Astrocyte of the hippocampus (primary cell): Measurements from ENCODE around the gene GMCL1.
"Not testable (repeated sequence)": the region's sequence is repeated elsewhere in the genome, so short reads cannot be mapped to it uniquely, and the experiment has no call there.

Experiments used
- DNase-seq: peaks from one replicate; pipeline ENCODE4 v3.0.0; 2011; ENCODE audit warnings: low read depth, low spot score

GMCL1 gene

DNA sequence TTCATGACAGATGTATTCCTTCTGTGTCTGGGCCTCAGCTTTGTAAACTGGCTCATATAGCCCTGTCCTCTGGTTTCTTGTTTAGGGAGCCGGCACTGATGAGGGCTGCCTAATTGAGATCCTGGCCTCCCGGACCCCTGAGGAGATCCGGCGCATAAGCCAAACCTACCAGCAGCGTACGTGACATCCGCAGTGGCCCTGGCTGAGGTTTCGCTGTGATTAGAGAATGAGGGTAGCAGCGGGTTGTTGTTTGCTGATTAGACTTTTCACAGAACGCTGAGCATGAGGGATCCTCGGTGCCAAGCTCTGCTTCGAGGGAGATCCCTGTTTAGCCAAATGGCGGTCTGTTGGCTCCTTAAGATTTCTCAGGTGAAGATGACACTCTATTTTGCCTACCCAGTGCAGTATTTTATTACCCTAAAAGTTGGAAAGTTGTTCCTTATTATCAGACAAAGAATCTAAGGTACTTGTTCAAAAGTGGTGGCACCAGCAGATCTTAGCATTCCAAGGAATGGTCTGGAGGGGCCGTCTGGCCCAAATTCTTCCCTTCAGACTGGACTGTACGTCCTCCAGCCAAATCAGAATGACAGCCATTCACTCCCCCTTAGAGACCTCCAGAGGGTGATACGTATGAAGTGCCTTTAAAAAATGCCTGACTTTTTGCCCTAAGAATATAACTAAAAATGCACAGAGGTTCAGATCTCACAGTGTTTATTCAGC lies 21.5 kb upstream of the GMCL1 start:
- DNase-seq: no peak

DNA sequence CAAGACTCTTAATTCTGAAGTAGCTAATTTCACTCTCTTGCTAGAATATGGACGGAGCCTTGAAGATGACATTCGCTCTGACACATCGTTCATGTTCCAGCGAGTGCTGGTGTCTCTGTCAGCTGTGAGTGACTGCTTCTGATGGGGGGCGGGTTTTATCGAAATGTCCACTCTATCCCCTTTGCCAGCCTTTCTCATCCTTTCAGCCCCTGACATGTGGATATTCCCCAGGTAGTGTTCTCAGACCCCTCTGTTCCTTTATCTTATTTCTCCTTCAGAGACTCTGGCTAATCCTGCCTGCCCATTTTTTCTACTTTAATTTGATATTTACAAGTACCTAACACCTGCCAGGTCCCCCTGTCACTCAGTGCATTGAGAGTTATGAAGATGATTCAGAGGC lies 18.9 kb upstream of the GMCL1 start:
- no peak for DNase-seq

DNA sequence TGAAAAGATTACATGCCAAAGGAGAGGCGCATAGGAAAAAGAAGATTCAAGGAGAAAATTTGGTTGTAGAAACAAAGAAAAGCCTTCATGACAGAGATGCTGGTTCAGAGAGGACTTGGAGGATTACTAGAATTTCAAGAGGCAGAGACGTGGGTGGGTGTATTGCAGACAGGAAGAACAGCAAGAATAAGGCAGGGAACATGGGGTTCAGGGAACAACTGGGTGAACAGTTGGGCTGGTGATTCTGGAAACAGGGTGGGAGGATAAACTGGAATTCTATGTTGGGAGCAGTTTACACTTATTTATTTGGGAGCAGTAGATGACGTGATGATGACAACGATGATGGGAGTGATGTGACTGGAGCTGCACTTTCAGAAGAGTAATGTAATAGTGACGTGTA lies 18.4 kb upstream of the GMCL1 start:
- no peak for DNase-seq

DNA sequence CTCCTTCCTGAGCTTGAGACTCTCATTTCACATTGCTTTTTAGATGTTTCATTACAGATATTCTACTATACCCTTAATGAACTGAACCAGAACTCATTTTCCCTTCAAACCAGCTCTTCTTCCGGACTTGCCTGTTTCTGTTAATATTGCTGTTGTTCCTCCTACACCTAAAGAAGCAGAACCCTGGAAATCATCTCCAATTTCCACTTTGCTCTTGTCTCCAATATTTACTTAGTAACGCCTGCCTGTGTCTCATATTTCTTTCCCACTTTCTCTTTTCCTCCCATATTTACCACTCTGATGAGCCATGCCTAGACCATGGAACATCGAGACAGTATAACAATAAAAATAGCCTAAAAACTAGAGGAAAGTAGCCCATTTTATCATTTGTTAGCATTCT lies 17.9 kb upstream of the GMCL1 start:
- no peak for DNase-seq

DNA sequence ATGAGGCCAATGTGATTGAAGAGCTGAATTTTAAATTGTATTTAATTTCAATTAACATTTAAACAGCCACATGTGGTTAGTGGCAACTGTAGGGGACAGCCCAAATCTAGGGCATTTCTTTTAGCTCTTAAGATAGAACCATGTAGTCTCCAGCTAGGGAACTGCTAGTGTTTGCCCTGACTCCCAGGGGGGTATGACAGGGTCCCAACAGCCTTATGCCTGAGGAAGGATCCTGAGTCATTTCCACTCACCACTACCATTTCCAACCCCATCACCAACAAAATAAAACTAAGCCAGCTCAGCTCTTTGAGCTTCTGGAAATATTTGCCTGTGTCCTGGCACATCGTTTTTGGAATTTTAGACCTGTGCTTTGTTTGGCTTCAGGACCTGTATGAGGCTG lies 13.7 kb upstream of the GMCL1 start:
- no peak for DNase-seq

DNA sequence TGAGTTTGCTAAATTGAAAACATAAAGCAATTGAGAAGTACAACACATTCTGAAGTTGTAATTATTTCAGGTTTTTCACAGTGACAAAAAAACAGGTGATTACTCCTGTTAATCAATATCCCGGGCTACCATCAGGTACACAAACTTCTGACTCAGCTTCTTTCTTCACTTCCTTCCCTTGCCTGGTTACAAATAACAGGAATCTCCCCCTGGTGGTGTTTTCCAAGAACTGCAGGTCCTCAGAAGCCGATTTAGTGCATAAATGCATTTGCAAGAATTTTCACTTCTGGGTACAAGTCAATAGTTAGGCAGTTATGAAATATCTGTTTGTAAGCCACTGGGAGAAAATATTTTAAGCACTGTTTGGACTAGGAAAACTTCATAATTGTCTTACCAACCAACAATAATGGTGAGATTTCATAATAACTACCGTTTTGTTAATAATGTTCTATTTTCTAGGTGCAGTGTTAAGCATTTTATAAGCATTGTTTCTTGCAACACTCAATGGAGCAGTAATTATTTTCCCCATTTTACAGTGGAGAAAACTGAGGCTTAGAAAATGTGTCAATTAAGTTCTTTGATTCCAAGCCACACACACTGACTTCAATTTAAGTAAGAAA lies 12.4 kb upstream of the GMCL1 start:
- peak; percentile 88 for DNase-seq

DNA sequence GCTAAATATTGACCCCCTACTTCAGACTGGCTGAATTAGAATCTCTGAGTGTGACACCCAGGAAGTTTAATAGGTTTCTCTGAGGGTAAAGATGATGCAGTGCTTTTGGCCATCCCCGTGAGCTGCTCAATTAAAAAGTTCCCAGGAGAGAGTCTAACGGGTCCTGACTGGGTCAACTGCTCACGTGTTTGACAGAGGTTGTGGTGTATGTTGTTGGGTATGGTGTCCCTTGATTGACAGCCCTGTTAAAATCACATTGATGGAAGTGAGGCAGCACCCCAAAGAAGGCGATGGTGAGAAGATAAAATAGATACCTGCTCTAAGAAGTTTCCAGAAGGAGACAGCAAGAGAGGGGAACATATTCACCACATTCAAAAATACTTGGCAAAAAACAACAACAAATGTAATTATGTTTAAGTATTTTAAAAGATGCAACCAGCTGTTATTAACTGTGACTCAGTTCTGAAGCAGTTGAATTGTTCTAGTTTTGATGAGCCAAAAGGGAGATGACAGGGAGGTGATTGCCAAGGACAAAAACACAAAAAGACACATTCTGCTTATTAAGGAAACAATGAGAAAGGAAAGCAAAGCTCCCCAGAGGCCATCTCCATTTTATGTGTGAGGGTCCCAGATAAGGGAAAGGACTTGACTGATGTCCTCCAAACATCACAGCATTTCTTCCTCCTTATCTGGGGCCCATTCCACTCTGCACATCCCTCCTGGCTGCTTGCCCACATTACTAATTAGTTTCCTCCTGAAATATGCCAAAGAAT lies 11.5 kb upstream of the GMCL1 start:
- no peak for DNase-seq

DNA sequence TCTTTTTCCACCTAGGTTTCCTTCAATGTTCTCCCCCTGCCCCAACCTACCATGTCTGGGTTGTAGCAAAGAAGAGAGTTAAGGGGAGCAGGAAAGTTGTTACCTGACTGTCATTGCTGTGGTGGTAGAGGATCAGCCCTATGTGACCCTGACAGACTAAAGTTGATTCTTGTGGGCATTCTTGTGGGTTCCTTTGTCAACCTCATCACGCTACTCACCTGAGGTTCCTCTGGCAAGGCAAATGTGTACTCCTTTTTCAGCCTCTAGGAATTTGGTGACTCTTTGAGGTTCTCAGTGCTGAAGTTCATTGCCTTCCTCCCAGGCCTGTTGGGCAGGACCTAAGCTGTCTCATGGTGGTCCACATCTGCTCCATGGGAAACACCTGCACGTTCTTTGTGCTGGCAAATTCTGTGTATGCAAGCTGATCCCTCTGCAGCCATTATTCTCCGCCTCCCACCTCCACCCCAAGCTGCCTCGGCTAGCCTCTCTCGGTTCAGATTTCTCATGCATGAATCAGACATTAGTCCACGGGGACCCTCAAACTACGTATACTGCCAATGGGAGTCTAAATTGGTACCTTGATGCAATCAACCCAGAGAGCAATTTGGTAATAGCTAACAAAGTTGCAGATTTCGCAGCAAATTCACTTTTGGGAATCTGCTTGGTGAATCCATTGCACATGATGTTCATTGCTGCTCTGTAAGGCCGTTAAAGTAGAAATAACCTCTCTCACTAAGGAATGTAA lies 1.5 kb upstream of the GMCL1 start:
- DNase-seq: no peak

DNA sequence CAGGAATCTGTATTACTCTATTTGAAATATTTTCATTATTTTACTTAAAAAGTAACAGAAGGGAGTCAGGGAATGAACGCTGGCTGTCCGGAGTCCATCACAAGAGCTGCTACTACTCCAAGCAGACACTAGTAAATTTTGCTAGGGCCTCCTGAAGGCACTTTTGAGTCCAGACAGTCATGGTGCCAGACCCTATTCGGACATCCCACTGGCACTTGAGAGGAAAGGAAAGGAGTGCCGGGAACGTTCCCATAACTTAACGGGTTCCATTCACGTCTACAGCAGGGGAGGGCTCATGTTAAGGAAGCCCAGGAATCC lies 563 bp upstream of the GMCL1 start:
- DNase-seq: no peak

DNA sequence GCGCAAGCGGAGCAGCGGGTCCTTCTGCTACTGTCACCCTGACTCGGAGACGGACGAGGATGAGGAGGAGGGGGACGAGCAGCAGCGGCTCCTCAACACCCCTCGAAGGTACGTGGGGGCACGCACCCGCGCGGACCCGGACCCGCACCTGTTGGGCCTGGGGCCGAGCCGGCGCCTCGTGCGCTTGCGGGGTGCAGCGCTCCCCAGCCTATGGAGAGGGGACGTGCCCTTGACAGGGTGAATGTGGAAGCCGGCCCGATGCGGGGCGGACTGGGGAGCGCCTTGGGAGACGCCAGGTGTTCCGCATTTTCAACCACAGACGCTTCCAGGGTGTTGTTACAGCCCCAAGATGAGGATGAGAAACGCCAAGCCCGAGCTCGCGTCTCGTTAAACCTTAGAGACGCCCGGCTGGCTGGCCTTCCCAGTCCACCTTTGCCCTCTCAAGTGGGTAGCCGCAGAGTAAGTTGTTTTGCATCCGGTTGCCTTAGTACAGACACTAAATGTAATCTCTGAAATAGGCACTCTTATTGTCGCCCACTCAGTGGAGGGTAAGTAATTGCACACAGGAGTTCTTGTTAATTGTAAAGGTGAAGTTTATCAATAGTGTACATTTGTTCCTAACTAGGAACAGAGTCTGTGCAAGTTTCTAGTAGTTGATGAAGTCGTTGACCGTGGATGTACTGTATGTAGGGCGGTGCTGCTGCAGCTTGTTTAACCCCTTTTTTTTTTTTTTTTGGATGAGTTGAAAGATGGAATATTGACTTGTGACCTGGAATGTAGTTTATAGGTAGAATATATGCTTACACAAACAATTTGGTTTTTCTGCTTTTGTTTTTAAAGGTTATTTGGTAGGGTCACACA lies 815 bp downstream of the GMCL1 start:
- peak; percentile 46 for DNase-seq

DNA sequence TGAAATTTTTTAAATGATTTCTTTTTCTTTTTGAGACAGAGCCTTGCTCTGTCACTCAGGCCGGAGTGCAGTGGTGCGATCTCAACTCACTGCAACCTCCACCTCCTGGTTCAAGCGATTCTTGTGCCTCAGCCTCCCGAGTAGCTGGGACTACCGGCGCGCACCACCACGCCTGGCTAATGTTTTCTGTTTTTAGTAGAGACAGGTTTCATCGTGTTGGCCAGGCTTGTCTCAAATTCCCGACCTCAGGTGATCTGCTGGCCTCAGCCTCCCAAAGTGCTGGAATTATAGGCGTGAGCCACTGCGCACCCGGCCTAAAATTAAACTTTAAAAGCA lies 1.4 kb downstream of the GMCL1 start:
- DNase-seq: not testable (repeated sequence)

DNA sequence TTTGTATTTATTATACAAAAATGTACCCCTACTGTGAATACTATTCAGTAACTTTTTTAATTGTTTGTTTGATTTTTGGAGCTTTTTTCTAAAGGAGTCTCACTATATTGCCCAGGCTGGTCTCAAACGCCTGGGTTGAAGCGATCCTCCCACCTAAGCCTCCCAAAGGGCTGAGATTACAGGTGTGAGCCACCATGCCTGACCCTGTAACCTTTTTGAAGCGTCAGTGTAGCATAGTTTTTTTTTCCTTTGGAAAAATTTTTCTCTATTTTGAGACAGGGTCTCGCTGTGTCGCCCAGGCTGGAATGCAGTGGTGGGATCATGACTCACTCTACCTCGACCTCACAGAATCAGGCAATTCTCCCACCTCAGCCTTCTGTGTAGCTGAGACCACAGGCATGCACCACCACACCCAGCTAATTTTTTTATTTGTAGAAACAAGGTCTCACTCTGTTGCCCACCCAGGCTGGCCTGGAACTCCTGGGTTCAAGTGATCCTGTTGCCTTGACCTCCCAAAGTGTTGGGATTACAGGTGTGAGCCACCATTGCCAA lies 2.0 kb downstream of the GMCL1 start:
- DNase-seq: peak; percentile 78

DNA sequence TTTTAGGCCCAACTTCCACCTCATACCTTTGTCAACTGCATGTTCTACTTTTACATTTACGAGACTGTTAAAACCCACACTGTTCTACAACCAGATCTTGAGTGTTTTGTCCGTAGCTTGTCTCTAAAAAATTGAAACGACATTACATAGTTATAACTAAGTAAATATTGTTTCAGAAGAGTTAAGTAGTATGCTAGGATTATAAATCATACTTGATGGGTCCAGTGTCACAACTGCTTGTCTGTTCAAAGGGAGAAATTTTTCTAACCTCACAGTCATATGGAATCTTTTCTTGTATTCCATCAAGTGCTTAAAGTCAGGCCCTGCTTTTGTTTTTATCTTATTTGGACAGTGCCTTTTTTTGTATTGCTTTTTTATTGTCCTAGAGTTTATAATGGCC lies 4.3 kb downstream of the GMCL1 start:
- DNase-seq: no peak

DNA sequence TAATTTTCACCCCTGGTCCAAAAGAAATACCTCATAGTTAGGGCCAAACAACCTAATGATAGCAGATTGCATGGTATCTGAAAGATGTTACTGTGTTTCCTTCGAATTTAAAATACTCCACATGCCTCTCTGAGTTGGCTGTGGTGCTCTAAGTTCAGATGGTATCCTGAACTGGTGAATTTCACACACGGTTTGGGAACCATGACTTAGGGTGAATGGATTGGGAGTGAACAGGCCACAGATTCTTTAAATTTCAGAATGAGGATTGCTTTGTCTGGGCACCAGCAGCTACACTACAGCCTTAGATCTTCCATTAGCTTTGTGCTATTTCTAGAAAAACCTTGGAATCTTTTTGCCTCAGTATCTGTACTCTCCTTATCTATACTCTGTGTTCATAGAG lies 6.2 kb downstream of the GMCL1 start:
- no peak for DNase-seq

DNA sequence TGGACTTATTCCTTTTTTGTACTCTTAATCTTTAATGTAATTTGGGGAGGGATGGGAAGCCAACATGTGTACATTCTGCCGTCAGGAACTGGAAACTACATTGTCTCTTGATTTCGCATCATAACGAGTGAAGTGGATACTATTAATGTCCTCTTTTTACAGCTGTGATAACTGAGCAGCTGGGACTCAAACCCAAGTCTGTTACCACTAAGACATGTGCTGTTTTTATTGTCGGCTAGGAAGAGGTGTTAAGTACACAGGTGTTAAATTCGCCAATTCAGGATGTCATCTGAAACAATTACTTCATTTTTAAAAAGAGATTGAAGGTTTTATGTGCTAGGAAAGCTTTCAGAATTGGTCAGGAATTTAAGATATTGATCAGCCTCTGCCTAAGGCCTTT lies 6.9 kb downstream of the GMCL1 start:
- no peak for DNase-seq

DNA sequence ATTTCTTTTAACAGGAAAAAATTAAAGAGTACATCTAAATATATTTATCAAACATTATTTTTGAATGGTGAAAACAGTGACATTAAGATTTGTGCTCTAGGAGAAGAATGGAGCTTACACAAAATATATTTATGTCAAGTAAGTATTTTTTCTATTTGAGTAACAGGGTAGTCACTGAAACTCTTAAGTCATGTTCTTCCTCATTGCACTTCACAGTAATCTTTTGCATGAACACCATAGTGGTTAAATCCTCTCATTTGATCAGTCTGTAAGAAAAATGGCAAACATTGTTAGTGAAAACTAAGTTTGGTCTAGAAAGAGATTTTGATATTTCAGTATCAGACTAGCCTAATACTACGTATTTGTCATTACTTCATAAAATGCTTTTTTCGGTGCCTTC lies 8.1 kb downstream of the GMCL1 start:
- no peak for DNase-seq

DNA sequence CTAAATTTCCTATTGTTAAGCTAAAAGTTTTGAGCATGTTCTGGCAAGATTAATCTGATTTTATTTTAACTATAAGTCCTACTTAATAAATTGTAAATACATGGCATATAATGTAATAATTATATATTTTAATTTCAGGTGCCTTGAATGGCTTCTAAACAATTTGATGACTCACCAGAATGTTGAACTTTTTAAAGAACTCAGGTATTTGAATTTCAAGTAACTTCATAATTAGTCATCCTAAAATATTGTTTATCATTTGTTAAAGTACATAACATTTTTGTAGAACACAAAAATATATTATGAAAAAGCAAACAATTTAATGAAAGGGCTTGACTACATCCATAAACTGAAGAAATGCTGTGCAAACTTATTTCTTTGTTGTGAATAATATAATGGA lies 14.5 kb downstream of the GMCL1 start:
- DNase-seq: no peak

DNA sequence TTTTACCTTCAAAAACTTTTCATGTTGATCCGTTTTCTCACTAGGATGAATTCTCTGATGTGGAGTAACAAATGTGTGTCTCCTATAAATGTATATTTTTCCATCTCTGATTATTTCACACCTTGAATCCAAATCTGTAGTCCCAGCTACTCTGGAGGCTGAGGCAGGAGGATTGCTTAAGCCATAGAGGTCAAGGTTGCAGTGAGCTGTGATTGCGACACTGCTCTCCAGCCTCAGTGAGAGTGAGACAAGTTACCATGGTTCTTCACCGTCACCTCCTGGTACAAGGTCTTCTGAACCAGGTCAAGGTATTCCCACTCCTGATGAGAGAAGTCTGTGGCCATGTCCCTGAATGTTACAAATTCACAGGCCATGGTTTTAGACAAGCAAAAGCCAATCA lies 15.1 kb downstream of the GMCL1 start:
- no peak for DNase-seq

DNA sequence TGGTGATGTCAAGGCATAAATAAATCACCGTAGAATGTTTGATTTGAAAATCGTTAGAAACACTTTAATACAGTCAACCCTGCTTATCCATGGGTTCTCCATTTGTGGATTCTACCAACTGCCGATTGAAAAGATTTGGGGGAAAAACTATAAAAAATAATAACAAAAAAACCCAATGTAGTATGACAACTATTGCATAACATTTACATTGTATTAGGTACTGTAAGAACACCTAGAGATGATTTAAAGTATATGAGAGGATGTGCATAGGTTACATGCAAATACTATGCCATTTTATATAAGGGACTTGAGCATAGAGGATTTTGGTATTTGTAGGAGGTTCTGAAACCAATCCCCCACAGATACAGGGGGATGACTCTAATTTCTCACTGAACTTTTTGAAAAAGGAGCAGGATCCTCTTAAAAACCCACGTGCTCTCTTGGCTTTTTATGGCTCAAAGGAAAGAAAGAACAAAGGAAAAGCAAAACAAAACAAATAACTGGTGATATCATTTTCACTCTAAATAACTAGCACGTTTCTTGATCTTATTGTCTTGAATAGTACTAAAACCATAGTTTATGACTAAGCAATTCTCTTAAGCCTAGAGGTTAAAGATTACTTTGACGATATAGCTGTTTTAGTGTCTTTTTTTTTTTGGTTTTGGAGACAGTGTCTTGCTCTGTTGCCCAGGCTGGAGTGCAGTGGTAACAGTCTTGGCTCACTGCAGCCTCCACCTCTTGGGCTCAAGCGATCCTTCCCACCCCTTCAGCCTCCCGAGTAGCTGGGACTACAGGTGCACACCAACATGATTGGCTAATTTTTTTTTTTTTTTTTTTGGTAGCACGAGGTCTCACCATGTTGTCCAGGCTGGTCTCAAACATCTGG lies 17.0 kb downstream of the GMCL1 start:
- DNase-seq: no peak

DNA sequence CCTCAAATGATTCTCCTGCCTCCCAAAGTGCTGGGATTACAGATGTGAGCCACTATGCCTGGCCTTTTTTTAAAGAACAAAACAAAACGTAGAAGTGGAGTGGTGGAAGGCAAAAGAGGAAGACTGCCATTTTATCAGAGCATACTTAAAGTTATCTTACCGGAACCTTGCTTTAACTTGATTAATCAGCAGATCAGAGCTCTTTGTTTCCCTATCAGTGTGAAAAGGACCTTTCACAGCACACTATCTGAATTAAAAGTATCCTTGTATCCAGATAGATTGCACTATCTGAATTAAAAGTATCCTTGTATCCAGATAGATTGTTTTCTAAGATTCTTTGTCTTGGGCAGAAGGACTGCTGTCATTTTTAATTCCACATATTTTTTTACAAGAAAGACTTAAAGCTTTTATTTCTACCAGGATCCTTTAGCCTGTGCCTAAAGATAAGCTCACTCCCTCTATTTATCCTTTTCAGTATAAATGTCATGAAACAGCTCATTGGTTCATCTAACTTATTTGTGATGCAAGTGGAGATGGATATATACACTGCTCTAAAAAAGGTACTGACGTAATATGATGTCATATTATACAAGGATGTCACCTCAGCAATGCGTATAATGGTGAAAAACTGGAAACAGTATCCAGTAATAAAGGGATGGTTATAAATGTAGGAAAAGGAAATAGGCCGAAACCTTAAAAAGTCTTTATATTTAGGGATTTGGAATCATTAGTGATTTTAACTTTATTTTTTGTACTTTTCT lies 17.8 kb downstream of the GMCL1 start:
- DNase-seq: no peak
